HCT116 (cell line): ENCODE data around the gene ZBTB2. TPM values are rescaled to one million over a fixed set of nuclear protein-coding genes. Genes with fewer than 3 reads are reported as not detected.
"Not testable (repeated sequence)": the region's sequence is repeated elsewhere in the genome, so short reads cannot be mapped to it uniquely, and the experiment has no call there.

Experiments used
- ATAC-seq: fragments of 200-7000 bp; cut with Tn5 transposase; 2 replicates; pipeline ENCODE4 v1.9.1; 2020; ENCODE audit warnings: mild to moderate bottlenecking, moderate library complexity
- BruUV-seq: library from RNA; stranded (reverse); fragments of 400-500 nt; replicated peaks from 2 replicates; lab custom pipeline; 2021; lab: Mats Ljungman, UMichigan
- CTCF ChIA-PET: fragments of 300-600 bp; sonication (Branson Sonifier 250); formaldehyde crosslinking; loops from one replicate; lab custom pipeline; 2021; ENCODE audit warnings: antibody characterized with exemption; lab: Charles Lee
- POLR2A ChIA-PET: fragments of 300-600, 350-600 bp; sonication (Branson Sonifier 250); formaldehyde crosslinking; loops from one replicate; lab custom pipeline; 2021; ENCODE audit warnings: antibody characterized with exemption; lab: Charles Lee
- RAD21 ChIA-PET, 2 experiments: fragments of 300-600 bp; sonication (Branson Sonifier 250); formaldehyde crosslinking; loops; one replicate each; lab custom pipeline; 2023; ENCODE audit warnings: low total read pairs in 2 of 2; ENCODE audit not compliant: uncharacterized antibody in 2 of 2, unreplicated experiment in 2 of 2, low non-redundant PET in 1 of 2; lab: Charles Lee
- DNase-seq: peaks from one replicate; pipeline ENCODE4 v3.0.0-alpha.2; 2010; ENCODE audit warnings: low read depth, low spot score
- H2AFZ ChIP-seq: fragments of 200-600 bp; shearing (Covaris generic), sonication (generic); 2 replicates; pipeline ENCODE4 v1.6.1; 2017; ENCODE audit warnings: low read depth, mixed run types, mixed read lengths, antibody characterized with exemption, low read length; ENCODE audit not compliant: poor library complexity, severe bottlenecking
- H3K27ac ChIP-seq: 2 replicates; pipeline ENCODE4 v1.5.1; 2012; ENCODE audit warnings: low read depth, low read length
- H3K27me3 ChIP-seq: fragments of 200-600 bp; sonication (generic); 2 replicates; pipeline ENCODE4 v1.6.1; 2016; ENCODE audit warnings: mixed run types, low read length, mixed read lengths; ENCODE audit not compliant: insufficient read depth
- H3K36me3 ChIP-seq, 2 experiments: fragments of 200-500 bp in 1 of 2; fragments of 200-600 bp in 1 of 2; sonication (Bioruptor generic) in 1 of 2; sonication (generic) in 1 of 2; 2 replicates each; pipeline versions ENCODE4 v1.5.1 to v1.6.1; 2014 to 2016; ENCODE audit warnings: low read length in 2 of 2, inconsistent platforms in 1 of 2, mixed read lengths in 1 of 2, mixed run types in 1 of 2; ENCODE audit not compliant: insufficient read depth in 2 of 2, control insufficient read depth in 1 of 2
- H3K4me1 ChIP-seq, 2 experiments: fragments of 200-600 bp in 1 of 2; sonication (generic) in 1 of 2; 2 replicates each; pipeline versions ENCODE4 v1.5.1 to v1.6.1; 2012 to 2017; ENCODE audit warnings: low read length in 2 of 2, inconsistent platforms in 1 of 2, mild to moderate bottlenecking in 1 of 2, mixed read lengths in 1 of 2, mixed run types in 1 of 2, moderate library complexity in 1 of 2; ENCODE audit not compliant: insufficient read depth in 2 of 2, control insufficient read depth in 1 of 2
- H3K4me2 ChIP-seq: fragments of 200-600 bp; sonication (generic); 2 replicates; pipeline ENCODE4 v1.6.1; 2017; ENCODE audit warnings: mixed run types, low read length, mixed read lengths
- H3K4me3 ChIP-seq, 2 experiments: fragments of 200-600 bp in 1 of 2; sonication (generic) in 1 of 2; replicated peaks in 1 of 2; 2 replicates each; pipeline ENCODE4 v1.5.1; 2011 to 2016; ENCODE audit warnings: low read length in 2 of 2, control low read depth in 1 of 2, low read depth in 1 of 2, mild to moderate bottlenecking in 1 of 2, mixed read lengths in 1 of 2, mixed run types in 1 of 2
- H3K79me2 ChIP-seq: fragments of 200-600 bp; sonication (generic); 2 replicates; pipeline ENCODE4 v1.6.1; 2017; ENCODE audit warnings: mild to moderate bottlenecking, mixed run types, low read length, moderate library complexity, mixed read lengths; ENCODE audit not compliant: insufficient read depth
- H3K9ac ChIP-seq: fragments of 200-600 bp; sonication (generic); 2 replicates; pipeline ENCODE4 v1.6.1; 2016; ENCODE audit warnings: low read length, mixed read lengths
- H3K9me2 ChIP-seq: fragments of 200-600 bp; sonication (generic), shearing (Covaris generic); 2 replicates; pipeline ENCODE4 v1.6.1; 2017; ENCODE audit warnings: mixed run types, mild to moderate bottlenecking, moderate library complexity; ENCODE audit not compliant: insufficient read depth
- H3K9me3 ChIP-seq, 2 experiments: fragments of 200-500 bp in 1 of 2; fragments of 200-600 bp in 1 of 2; sonication (Bioruptor generic) in 1 of 2; sonication (generic) in 1 of 2; 2 replicates each; pipeline ENCODE4 v1.6.1; 2014 to 2017; ENCODE audit warnings: low read length in 2 of 2, mixed read lengths in 2 of 2, inconsistent platforms in 1 of 2, low read depth in 1 of 2, mild to moderate bottlenecking in 1 of 2, mixed run types in 1 of 2, moderate library complexity in 1 of 2; ENCODE audit not compliant: control insufficient read depth in 1 of 2, insufficient read depth in 1 of 2
- H4K20me1 ChIP-seq: fragments of 200-600 bp; sonication (generic), shearing (Covaris generic); 2 replicates; pipeline ENCODE4 v1.6.1; 2017; ENCODE audit warnings: mixed run types, mild to moderate bottlenecking, moderate library complexity; ENCODE audit not compliant: insufficient read depth
- CBX3 ChIP-seq: IDR thresholded peaks from 2 replicates; pipeline ENCODE4 v1.6.1; 2012; ENCODE audit warnings: low read depth
- EGR1 ChIP-seq: IDR thresholded peaks from 2 replicates; pipeline ENCODE4 v1.6.1; 2012; ENCODE audit warnings: low read depth
- ELF1 ChIP-seq: IDR thresholded peaks from 2 replicates; pipeline ENCODE4 v1.6.1; 2012; ENCODE audit warnings: low read depth, borderline replicate concordance
- EZH2phosphoT487 ChIP-seq: fragments of 200-600 bp; IDR thresholded peaks from 2 replicates; pipeline ENCODE4 v1.6.1; 2018; ENCODE audit warnings: antibody characterized with exemption, borderline replicate concordance
- JUND ChIP-seq: IDR thresholded peaks from 2 replicates; pipeline ENCODE4 v1.6.1; 2012
- MAX ChIP-seq: IDR thresholded peaks from 2 replicates; pipeline ENCODE4 v1.6.1; 2012
- POLR2A ChIP-seq: IDR thresholded peaks from 2 replicates; pipeline ENCODE4 v1.7.0; 2011; ENCODE audit warnings: borderline replicate concordance; ENCODE audit not compliant: insufficient read depth, insufficient read length; ENCODE audit errors: extremely low read depth
- POLR2AphosphoS5 ChIP-seq: IDR thresholded peaks from 2 replicates; pipeline ENCODE4 v1.6.1; 2011; ENCODE audit warnings: mild to moderate bottlenecking, low read depth, low read length, moderate library complexity
- RAD21 ChIP-seq: IDR thresholded peaks from 2 replicates; pipeline ENCODE4 v1.6.1; 2012; ENCODE audit warnings: low read depth, mild to moderate bottlenecking
- REST ChIP-seq: IDR thresholded peaks from 2 replicates; pipeline ENCODE4 v1.6.1; 2012; ENCODE audit warnings: low read depth
- SIN3A ChIP-seq: IDR thresholded peaks from 2 replicates; pipeline ENCODE4 v1.6.1; 2012; ENCODE audit warnings: low read depth
- SRF ChIP-seq: IDR thresholded peaks from 2 replicates; pipeline ENCODE4 v1.6.1; 2012; ENCODE audit warnings: low read depth
- ZBTB33 ChIP-seq: IDR thresholded peaks from 2 replicates; pipeline ENCODE4 v1.6.1; 2011; ENCODE audit warnings: mild to moderate bottlenecking, low read length, moderate library complexity; ENCODE audit not compliant: insufficient replicate concordance; ENCODE audit errors: extremely low read depth
- ZFX ChIP-seq: fragments of 450-650 bp; IDR thresholded peaks from 2 replicates; pipeline ENCODE4 v1.6.1; 2017
- ZNF274 ChIP-seq: fragments of 200-500 bp; sonication (Bioruptor generic); IDR thresholded peaks from 2 replicates; pipeline ENCODE4 v1.6.1; 2014; ENCODE audit warnings: mild to moderate bottlenecking, low read depth, low read length, inconsistent platforms
- intact Hi-C: fragments of 100-400 bp; cut with micrococcal nuclease; formaldehyde crosslinking; loops from 2 replicates; pipeline ENCODE4 v1.10.0; 2022
- total RNA-seq: library from RNA; stranded (reverse); gene quantifications from one replicate; pipeline ENCODE4 v1.2.1, GENCODE V29; 2021; ENCODE audit not compliant: unreplicated experiment

The ZBTB2 gene
- total RNA-seq, 1 experiment from 2014 or later, result 12.5 TPM

- peaks cover 11 to 12% of the 10 kb centered on the region in 2 experiments for H3K4me1 ChIP-seq
- no peak overlapping the region for H3K4me2 ChIP-seq
- DNase-seq, result no peak
- no peak overlapping the region for H3K4me3 ChIP-seq
- no peaks in the 10 kb centered on the region for H3K36me3 ChIP-seq
- no peaks in the 10 kb centered on the region for H4K20me1 ChIP-seq
- no peaks in the 10 kb centered on the region for H3K27me3 ChIP-seq
- intact Hi-C loops, result no loop called here
- peaks cover 86% of the 10 kb centered on the region for H3K79me2 ChIP-seq
- ChIA-PET CTCF (interaction anchor here (0.9 kb wide), 1 partner anchor 9 kb away, joined by 3 read pairs; no protein-coding TSS in a partner anchor), RAD21 (no interaction called here), POLR2A (no interaction called here)
- TF ChIP-seq ELF1, result no peak
- no peak for TF ChIP-seq REST
- no peak for TF ChIP-seq CBX3
- no peak for TF ChIP-seq EZH2phosphoT487
- TF ChIP-seq POLR2AphosphoS5, result no peak
- TF ChIP-seq RAD21, result no peak
- TF ChIP-seq JUND, result no peak
- no peak for TF ChIP-seq SRF
- TF ChIP-seq ZFX, result no peak
- no peak for TF ChIP-seq SIN3A
- no peak for TF ChIP-seq MAX
- TF ChIP-seq POLR2A, result no peak
- no peak for TF ChIP-seq EGR1
- TF ChIP-seq ZBTB33, result no peak
- no peak for TF ChIP-seq ZNF274
- no TSS peak for BruUV-seq
- H3K9me3 ChIP-seq, result no peaks in the 10 kb centered on the region
- H3K27ac ChIP-seq, result no peak overlapping the region
- ATAC-seq, result no peak
- H3K9ac ChIP-seq, result no peak overlapping the region
- H2AFZ ChIP-seq, result no peak overlapping the region
- H3K9me2 ChIP-seq, result no peaks in the 10 kb centered on the region
Observed at GRCh38 chr6:151384151-151384550, 7.2 kb downstream of the ZBTB2 start.

GRCh38 chr6:151382631-151383030, 8.7 kb downstream of the ZBTB2 start:
- H3K36me3 ChIP-seq, H3K4me2 ChIP-seq, H3K9me3 ChIP-seq, intact Hi-C loops, ATAC-seq, H3K9ac ChIP-seq, H2AFZ ChIP-seq, H3K4me1 ChIP-seq, H3K9me2 ChIP-seq, DNase-seq, BruUV-seq, CTCF ChIA-PET, H4K20me1 ChIP-seq, H3K27me3 ChIP-seq, H3K4me3 ChIP-seq, H3K27ac ChIP-seq, POLR2A ChIA-PET: not testable (repeated sequence)
- H3K79me2 ChIP-seq, result peaks cover 86% of the 10 kb centered on the region
- RAD21 ChIA-PET, result interaction anchor here in 1 of 2 experiments (0.7 kb wide), 1 partner anchor 546 kb away, joined by 3 read pairs; no protein-coding TSS in a partner anchor
